Tibial nerve (tissue), 3 donors: ENCODE data around the gene SPATA7.

Source experiments
- CTCF ChIP-seq, 5 experiments: fragments of 200-600 bp in 3 of 5; fragments of 450-650 bp in 2 of 5; sonication (generic) in 3 of 5; IDR thresholded peaks; one replicate each; pipeline ENCODE4 v1.5.1; 2016 to 2019; ENCODE audit warnings: antibody characterized with exemption in 5 of 5, mild to moderate bottlenecking in 3 of 5, moderate library complexity in 2 of 5
- POLR2A ChIP-seq, 2 donors: fragments of 450-650 bp; IDR thresholded peaks; one replicate each; pipeline ENCODE4 v1.6.1; 2017; ENCODE audit warnings: antibody characterized with exemption in 2 of 2, mild to moderate bottlenecking in 2 of 2, moderate library complexity in 2 of 2

GRCh38 chr14:88352698-88353097 lies 32.8 kb upstream of the SPATA7 start:
- TF ChIP-seq POLR2A (IDR thresholded peaks at IDR 0.05) (no peak), CTCF (IDR thresholded peaks at IDR 0.05) (no peak)
